Dendritic cell treated with granulocyte-macrophage colony-stimulating factor and Interleukin-4, amounts not matched to agents 40 ng/mL and 50 ng/mL, for 4 days (primary cell): ENCODE results near the gene ZFHX2.
A peak's percentile ranks its signal among the peaks of the same experiment; 100 is the strongest.

Source experiments
- H3K27ac Mint-ChIP-seq: one replicate; pipeline ENCODE4 v1.8.0; 2022; ENCODE audit warnings: mild to moderate bottlenecking, mixed read lengths
- H3K27me3 Mint-ChIP-seq: one replicate; pipeline ENCODE4 v1.8.0; 2022; ENCODE audit warnings: mild to moderate bottlenecking, mixed read lengths
- H3K36me3 Mint-ChIP-seq: one replicate; pipeline ENCODE4 v1.8.0; 2022; ENCODE audit warnings: low read depth, mixed read lengths
- H3K4me1 Mint-ChIP-seq: one replicate; pipeline ENCODE4 v1.8.0; 2022; ENCODE audit warnings: low read depth, mixed read lengths
- H3K4me3 Mint-ChIP-seq: one replicate; pipeline ENCODE4 v1.8.0; 2022; ENCODE audit warnings: mild to moderate bottlenecking, moderate library complexity, mixed read lengths
- H3K9me3 Mint-ChIP-seq: one replicate; pipeline ENCODE4 v1.8.0; 2022; ENCODE audit warnings: mixed read lengths
- intact Hi-C: fragments of 100-400 bp; cut with micrococcal nuclease; formaldehyde crosslinking; loops from one replicate; pipeline ENCODE4 v1.15.0; 2022

ZFHX2 gene

DNA sequence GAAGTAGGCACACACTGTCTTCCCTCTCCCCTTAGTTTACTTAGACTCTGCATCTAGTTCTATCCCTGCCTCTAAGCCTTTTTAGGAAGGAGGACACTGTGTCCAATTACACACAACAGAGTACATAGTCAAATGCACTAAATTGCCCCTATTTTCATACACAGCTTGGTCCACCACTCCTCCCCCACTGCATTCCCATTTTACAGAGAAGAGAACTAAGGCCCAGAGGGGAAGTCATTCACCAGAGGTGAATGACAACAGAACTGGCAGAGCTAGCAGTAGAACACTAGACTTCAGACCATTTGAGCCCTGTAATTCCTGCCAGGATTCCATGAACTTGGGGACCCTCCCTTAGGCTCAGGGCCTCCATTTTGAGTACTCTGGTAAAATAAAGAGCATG lies 28.2 kb upstream of the ZFHX2 start:
- Mint-ChIP-seq H3K4me1 (peaks cover 19% of the 10 kb centered on the region), H3K27me3 (peaks cover 81% of the 10 kb centered on the region), H3K27ac (no peak overlapping the region), H3K9me3 (no peaks in the 10 kb centered on the region), H3K36me3 (no peaks in the 10 kb centered on the region), H3K4me3 (no peak overlapping the region)
- intact Hi-C loops = no loop called here

DNA sequence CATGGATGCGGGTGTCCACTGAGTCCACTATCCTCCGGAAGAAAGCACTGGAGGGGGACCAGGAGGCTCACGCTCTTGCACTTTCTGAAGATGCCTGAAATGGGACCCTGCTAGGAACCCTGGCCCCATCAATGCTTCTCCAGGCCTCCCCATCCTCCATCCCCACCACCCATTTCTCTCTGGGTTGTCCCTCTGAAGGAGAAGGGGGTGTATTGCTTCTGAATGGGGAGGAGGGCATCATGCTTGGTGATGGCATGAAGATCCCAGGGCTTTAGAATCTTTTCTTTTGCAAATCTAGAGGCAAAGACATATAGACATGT lies 27.7 kb upstream of the ZFHX2 start:
- H3K27ac Mint-ChIP-seq = no peak overlapping the region

DNA sequence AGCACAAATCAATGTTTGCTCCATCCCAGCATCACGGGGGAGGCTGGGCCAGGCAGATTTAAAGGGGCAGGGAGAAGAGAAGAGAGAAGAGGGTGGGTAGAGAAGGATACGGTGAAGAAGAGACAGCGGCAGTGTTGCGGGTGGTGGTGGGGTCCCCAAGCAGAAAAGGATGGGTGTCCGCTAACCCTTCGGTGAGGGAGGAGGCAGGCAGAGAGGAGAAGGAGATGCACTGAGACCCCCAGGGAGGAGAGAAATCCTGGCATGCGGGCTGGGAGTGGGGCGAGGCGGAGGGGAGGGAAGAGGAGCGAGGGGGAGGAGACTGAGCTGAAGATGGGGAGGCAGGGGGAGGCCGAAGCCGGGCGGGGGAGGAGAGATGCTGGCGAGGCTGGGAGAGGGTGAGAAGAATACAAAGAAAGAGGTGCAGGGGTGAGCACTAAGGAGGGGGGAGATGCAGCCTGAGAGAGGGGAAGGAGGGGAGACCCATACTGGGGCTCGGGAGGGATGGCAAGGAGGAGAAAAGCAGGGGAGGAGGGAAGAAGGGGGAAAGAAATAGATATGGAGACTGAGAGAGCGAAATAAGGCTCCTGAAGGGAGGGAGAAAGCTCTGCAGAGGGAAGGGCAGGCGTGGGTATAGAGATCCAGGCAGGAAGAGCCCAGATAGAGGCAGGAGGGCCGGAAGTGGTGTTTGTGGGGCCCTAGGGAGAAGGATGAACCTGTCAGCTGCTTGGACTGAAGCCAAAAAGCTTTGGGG lies 27.2 kb upstream of the ZFHX2 start, which contains the start of gene JPH4:
Gene JPH4 (minus strand): TSS at position 231 of the 751 bp plus-strand sequence. CDS start 1,337 bp downstream, outside the sequence.
- Mint-ChIP-seq H3K9me3 (no peaks in the 10 kb centered on the region), H3K27me3 (peaks cover 73% of the 10 kb centered on the region), H3K27ac (no peak within 1 kb of the TSS), H3K36me3 (no peaks in the 10 kb centered on the region), H3K4me1 (peaks cover 22% of the 10 kb centered on the region), H3K4me3 (no peak within 1 kb of the TSS)
- intact Hi-C loops = no loop called here

More for the DNA sequence above, 27.7 kb upstream of the ZFHX2 start:
- Mint-ChIP-seq H3K36me3 (no peaks in the 10 kb centered on the region), H3K4me1 (peaks cover 19% of the 10 kb centered on the region), H3K4me3 (no peak overlapping the region), H3K9me3 (no peaks in the 10 kb centered on the region), H3K27me3 (peaks cover 78% of the 10 kb centered on the region)
- intact Hi-C loops = no loop called here

DNA sequence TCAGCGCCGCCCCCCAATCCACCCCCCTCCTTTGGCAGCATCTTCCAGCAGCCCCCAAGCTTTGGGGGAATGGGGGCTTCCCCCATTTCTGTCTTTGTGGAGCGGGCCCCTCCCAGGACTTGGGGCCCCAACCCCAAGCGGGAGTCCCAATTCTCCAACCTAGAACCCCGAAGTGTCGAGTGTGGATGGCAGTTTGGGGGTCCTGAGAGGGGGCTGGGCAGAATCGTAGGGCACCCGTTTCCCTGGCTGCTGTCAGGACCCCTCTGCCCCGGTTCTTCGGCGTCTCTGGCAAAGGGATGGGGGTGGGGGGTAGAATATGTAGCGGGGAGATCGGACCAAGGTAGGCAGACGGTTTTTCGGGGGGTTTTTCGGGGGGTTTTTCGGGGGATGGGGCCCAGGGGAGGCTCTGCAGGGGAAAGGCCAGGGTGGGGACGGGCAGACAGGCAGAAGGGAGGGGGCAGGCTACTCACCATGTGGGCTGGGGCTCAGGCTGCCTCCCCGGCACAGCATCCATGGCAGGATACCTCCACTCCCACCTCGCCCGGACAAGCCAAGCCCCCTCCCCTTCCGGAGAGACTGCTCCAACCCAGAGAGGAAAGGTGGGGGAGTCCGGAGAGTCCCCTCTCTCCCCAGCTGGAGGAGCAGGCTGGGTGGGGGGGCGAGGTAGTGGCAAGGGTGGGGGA lies 26.3 kb upstream of the ZFHX2 start:
- Mint-ChIP-seq H3K36me3 (no peaks in the 10 kb centered on the region), H3K27me3 (peaks cover 71% of the 10 kb centered on the region), H3K4me1 (peaks cover 31% of the 10 kb centered on the region), H3K9me3 (no peaks in the 10 kb centered on the region), H3K4me3 (no peak overlapping the region), H3K27ac (no peak overlapping the region)
- intact Hi-C loops = no loop called here

DNA sequence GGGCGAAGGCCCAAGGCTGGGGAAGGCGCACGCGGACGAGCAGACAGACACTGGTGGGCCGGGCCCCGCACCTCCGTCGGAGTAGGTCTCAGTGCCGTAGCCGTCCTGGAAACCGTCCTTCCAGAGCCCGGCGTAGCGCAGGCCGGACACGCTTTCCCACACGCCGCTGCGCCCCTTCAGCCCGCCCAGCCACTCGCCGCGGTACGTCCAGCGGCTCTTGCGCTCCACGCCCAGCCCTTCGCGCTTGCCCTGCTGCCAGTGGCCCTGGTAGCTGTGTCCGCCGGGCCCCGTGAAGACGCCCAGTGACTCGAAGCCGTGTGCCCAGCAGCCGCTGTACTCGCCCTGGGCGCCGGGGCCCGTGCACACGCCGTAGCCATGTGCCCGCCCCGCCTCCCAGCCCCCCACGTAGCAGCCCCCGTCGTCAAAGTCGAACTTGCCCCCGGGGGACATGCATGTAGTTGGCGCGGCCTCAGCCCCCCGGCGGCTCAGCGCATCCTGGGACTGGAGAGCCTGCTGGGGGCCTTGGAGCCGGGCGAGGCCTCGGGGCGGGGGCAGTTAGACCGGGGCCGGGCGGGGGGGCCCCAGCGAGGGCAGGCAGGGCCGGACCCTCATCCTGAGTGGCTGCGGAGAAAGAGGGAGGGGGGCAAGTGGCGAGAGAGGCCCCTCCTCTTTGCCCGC lies 25.6 kb upstream of the ZFHX2 start:
- Mint-ChIP-seq H3K4me1 (peaks cover 38% of the 10 kb centered on the region), H3K27me3 (peaks cover 64% of the 10 kb centered on the region), H3K9me3 (no peaks in the 10 kb centered on the region), H3K36me3 (no peaks in the 10 kb centered on the region), H3K27ac (peak overlapping the region; percentile 75), H3K4me3 (peak overlapping the region; percentile 74)
- intact Hi-C loops = no loop called here

DNA sequence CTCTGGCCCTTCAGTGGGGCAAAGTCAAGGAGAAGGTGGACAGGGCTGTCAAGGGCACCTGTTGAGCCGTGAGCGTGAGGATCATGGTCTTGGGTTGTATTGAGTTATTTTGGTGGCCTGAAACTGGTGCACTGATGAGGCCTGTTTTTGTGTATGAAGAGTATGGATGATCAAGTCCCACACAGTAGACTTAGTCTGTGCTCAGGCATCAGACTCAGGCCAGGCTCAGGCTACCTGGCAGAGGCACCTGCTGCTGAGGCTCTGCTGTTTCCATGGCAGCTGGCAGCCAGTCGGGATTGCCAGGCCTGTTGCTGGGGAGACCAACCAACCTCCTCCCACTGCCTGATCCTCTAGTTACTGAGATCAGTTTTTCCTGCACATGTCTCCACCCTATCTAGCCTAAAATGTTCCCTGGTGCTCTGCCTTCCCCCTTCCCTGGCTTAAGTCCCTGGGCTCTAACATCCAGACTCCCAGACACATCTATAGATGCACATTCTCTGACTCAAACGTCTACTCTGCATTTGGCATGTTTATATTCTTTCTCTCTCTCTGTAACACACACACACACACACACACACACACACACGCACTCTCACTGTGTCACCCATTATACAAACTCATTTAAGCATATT lies 21.9 kb upstream of the ZFHX2 start:
- H3K4me1 Mint-ChIP-seq = peaks cover 68% of the 10 kb centered on the region
- no peaks in the 10 kb centered on the region for H3K36me3 Mint-ChIP-seq
- peak overlapping the region; percentile 95 for H3K27ac Mint-ChIP-seq
- intact Hi-C loops = loop anchor here (5.0 kb wide), 1 partner anchor 519 kb away; the partner anchor contains the start of gene PCK2
- no peaks in the 10 kb centered on the region for H3K9me3 Mint-ChIP-seq
- H3K27me3 Mint-ChIP-seq = peaks cover 32% of the 10 kb centered on the region
- no peak overlapping the region for H3K4me3 Mint-ChIP-seq

DNA sequence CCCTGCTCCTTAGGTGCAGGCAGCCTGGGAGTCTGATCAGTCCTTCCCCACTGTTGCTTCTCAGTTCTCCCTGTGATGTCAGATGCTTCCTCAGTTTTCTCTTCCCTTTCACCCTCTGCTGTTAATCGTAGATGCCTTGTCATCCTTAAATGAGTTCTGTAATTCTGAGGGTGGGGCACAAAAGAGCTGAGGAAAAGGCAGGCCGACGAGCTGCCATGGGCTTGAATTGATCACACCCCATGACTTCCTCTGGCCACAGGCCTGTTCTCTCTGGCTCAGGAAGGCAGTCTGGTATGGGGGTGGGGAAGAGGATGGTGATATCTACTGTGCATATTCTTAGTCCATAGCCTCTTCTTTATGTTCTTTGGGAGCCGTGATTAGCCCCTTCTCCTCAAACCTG lies 21.3 kb upstream of the ZFHX2 start:
- H3K9me3 Mint-ChIP-seq = no peaks in the 10 kb centered on the region
- no peaks in the 10 kb centered on the region for H3K36me3 Mint-ChIP-seq
- peak overlapping the region; percentile 58 for H3K4me3 Mint-ChIP-seq
- H3K27ac Mint-ChIP-seq = peak overlapping the region; percentile 95
- H3K4me1 Mint-ChIP-seq = peaks cover 71% of the 10 kb centered on the region
- H3K27me3 Mint-ChIP-seq = peaks cover 25% of the 10 kb centered on the region
- intact Hi-C loops = loop anchor here (5.0 kb wide), 1 partner anchor 519 kb away; the partner anchor contains the start of gene PCK2

DNA sequence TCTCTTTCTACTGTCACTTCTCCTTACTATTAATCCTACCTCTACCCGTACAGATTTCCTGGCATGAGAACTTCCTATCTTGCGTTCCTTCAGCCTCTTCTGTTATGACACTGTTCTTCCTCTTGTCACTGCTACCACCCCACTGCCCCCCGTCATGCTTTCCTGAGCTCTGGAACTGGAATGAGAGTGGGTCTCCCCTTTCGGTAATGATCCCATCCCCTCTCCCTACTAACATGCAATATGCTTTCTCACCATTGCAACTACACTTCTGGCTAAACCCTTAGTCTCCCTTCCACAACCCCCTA lies 20.9 kb upstream of the ZFHX2 start:
- intact Hi-C loops = loop anchor here (5.0 kb wide), 1 partner anchor 520 kb away; the partner anchor contains the start of gene PCK2
- Mint-ChIP-seq H3K27me3 (peaks cover 22% of the 10 kb centered on the region), H3K27ac (peak overlapping the region; percentile 95), H3K36me3 (peaks cover 4% of the 10 kb centered on the region), H3K4me3 (peak overlapping the region; percentile 58), H3K9me3 (no peaks in the 10 kb centered on the region), H3K4me1 (peaks cover 75% of the 10 kb centered on the region)

DNA sequence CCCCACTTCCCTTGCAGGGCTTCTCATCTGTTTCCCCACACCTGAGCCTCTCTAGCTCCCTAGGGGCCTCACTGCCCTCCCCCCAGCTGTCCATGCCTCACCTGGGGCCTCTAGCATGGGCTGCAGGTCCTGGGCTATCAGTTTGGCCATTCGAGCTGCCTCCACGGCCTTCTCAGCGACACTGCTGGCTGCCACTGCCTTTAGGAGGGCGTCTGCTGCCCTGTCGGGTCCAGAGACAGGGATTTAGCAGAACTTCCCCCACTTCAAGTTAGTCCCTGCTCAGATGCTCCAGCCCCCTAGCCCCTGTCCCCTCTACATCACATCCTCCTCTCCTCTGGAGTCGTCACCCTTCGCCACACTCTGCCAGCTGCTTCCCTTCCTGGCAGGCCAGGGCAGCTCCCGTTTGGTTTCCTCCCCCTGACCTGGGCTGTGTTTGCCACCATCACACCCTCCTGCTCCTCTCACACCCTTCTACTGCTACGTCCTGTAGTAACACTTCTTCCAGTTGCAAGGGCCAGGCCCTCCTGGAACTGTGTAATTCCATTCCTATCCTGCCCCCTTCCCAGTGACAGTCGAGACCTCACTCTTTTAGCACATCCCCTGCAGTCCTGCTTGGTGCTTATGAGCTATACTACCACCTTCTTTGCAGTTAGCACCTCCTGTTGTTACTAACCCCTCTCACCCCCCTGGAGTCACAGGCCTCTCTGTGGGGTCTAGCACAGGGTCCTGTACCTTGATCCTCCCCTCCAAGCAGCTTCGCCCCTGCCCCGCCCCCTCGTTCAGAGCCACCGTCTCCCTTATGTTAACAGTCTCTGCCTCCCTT lies 20.3 kb upstream of the ZFHX2 start:
- peaks cover 7% of the 10 kb centered on the region for H3K36me3 Mint-ChIP-seq
- peaks cover 16% of the 10 kb centered on the region for H3K27me3 Mint-ChIP-seq
- peak overlapping the region; percentile 95 for H3K27ac Mint-ChIP-seq
- H3K9me3 Mint-ChIP-seq = no peaks in the 10 kb centered on the region
- H3K4me1 Mint-ChIP-seq = peaks cover 74% of the 10 kb centered on the region
- intact Hi-C loops = loop anchor here (5.0 kb wide), 1 partner anchor 520 kb away; the partner anchor contains the start of gene PCK2
- peak overlapping the region; percentile 58 for H3K4me3 Mint-ChIP-seq

DNA sequence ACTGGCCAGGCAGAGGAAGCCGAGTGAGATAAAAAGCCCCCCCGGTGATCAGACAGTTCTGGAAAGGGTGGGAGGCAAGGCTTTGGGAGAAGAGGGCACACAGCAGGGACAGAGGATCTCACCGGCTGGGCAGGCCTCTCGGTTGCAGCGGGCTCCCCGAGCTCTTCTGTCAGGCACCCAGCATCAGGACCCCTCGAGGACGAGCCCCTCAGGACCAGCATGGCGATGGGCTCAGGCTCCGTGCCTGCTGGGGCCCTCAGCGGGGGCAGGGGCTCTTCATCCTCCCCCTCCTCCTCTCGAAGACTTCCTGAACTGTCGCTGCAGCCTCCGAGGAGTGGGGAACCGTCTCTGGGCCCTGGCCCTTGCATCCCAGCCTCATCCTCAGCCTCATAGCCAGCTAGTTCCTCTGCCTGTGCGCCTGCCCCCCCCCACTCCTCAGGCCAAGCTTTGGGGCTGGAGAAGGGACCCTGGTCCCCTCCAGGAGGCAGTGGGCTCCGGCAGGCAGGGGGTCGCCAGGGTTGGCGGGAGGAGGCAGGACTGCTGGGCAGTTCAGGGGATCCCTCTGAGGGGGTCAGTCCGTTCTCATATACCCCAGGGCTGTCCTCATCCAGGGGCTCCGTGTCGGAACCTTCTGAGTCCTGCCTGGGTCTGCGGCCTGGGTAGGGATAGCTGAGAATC lies 19.4 kb upstream of the ZFHX2 start:
- Mint-ChIP-seq H3K36me3 (peaks cover 14% of the 10 kb centered on the region), H3K27ac (peak overlapping the region; percentile 95), H3K4me3 (no peak overlapping the region), H3K9me3 (no peaks in the 10 kb centered on the region), H3K4me1 (peaks cover 75% of the 10 kb centered on the region), H3K27me3 (peaks cover 8% of the 10 kb centered on the region)
- intact Hi-C loops = loop anchor here (5.0 kb wide), 1 partner anchor 521 kb away; the partner anchor contains the start of gene PCK2

DNA sequence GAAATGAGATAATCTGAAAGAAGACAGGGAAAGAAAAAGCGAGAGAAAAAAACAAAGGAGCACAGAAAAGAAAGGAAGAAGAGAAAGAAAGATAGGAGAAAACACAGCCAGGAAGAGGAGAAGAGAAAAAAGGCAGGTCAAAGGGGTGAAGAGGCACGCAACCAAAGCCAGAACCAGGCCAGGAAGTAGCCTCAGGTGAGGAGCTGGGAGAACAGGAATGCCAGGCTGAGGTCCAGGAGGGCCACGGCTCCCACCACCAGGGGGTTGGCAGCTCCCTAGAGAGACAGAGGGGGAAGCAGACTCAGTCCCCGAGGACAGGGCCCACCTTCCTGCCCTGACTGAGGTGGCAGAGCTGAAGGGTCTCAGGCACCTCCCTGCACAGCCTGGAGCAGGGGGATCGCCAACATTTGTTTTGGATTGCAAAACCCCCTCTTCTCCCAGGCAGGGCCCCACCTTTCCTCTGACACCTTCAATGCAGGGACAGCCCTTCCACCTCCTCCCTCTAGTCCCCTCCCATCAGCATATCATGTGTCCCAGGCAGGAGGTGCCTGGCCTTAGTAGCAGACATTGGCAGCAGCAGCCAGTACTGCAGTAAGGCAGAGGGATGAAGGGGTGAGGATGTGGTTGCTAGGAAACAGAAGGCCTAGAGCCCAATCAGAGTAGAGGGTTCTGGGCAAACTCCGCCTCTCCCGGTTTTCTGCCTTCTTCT lies 18.0 kb upstream of the ZFHX2 start:
- Mint-ChIP-seq H3K4me3 (no peak overlapping the region), H3K36me3 (peaks cover 27% of the 10 kb centered on the region), H3K9me3 (no peaks in the 10 kb centered on the region), H3K27ac (peak overlapping the region; percentile 92), H3K4me1 (peaks cover 88% of the 10 kb centered on the region), H3K27me3 (no peaks in the 10 kb centered on the region)
- intact Hi-C loops = loop anchor here (5.0 kb wide), 2 partner anchors 247 to 523 kb away; partner anchors contain the start of genes PABPN1 and PCK2

DNA sequence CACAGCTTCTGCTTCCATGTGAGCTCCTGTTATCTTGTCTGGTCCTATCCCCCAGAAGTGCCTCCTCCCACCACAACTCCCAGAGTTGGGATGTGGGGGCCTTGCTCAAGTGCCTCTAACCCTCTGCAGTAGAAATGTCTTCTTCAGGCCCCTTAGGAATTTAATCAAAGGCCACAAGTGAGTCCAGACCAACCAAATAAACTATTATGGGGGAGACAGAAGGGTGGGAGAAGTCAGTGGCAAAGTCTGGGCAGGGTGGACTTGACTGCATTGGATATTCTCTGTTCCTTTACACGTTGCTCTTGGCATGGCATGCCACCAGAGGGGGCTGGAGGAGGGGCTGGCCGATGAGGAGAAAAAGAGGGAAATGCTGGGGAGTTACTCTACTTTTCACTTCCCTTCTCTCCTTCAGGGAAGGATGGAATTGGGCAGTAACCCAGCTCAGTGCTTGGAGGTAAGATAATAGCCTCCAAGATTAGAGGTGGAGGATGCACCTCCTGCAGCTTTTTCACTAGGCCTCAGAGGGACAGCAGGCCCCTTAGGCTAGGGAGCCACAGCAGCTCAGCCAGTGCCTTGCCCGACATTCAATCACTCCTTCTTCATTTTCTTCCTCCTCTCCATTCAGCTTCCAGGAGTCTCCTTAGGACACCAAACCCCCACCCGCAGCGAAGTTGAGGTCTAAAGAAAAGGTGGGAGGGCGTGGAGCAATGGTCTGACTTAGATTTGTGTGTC lies 17.2 kb upstream of the ZFHX2 start:
- Mint-ChIP-seq H3K27me3 (no peaks in the 10 kb centered on the region), H3K4me1 (peaks cover 93% of the 10 kb centered on the region), H3K9me3 (no peaks in the 10 kb centered on the region), H3K36me3 (peaks cover 36% of the 10 kb centered on the region), H3K27ac (peak overlapping the region; percentile 92), H3K4me3 (peak overlapping the region; percentile 33)
- intact Hi-C loops = loop anchor here (5.0 kb wide), 1 partner anchor 246 kb away; the partner anchor contains the start of gene PABPN1
